Natural killer cell (primary cell): ENCODE data around the gene SART1. TPM values are rescaled to one million over a fixed set of nuclear protein-coding genes. Genes with fewer than 3 reads are reported as not detected.
"Not testable (repeated sequence)": the region's sequence is repeated elsewhere in the genome, so short reads cannot be mapped to it uniquely, and the experiment has no call there.

Source experiments
- ATAC-seq, 3 donors: fragments of 150-1000 bp in 2 of 3; fragments of 200-7000 bp in 1 of 3; cut with Tn5 transposase; 1 replicate in 1 of 3; 2 replicates in 2 of 3; pipeline ENCODE4 v1.10.0; 2021; ENCODE audit warnings: mild to moderate bottlenecking in 2 of 3, moderate library complexity in 2 of 3
- DNase-seq, 2 donors: peaks; one replicate each; pipeline versions ENCODE4 v3.0.0 to v3.0.0-alpha.2; 2013 to 2021; ENCODE audit warnings: mixed read lengths in 1 of 2
- H3K27ac ChIP-seq: one replicate; pipeline ENCODE4 v1.5.1; 2013; ENCODE audit warnings: mild to moderate bottlenecking, low read length
- H3K27me3 ChIP-seq: one replicate; pipeline ENCODE4 v1.6.1; 2013; ENCODE audit warnings: low read length; ENCODE audit not compliant: control insufficient read depth, insufficient read depth
- H3K36me3 ChIP-seq: one replicate; pipeline ENCODE4 v1.6.1; 2013; ENCODE audit warnings: low read length; ENCODE audit not compliant: control insufficient read depth, insufficient read depth
- H3K4me1 ChIP-seq: one replicate; pipeline ENCODE4 v1.6.1; 2013; ENCODE audit warnings: low read length; ENCODE audit not compliant: control insufficient read depth, insufficient read depth
- H3K4me3 ChIP-seq: one replicate; pipeline ENCODE4 v1.5.1; 2013; ENCODE audit warnings: low read length
- H3K9me3 ChIP-seq: one replicate; pipeline ENCODE4 v1.6.1; 2013; ENCODE audit warnings: low read length; ENCODE audit not compliant: control insufficient read depth, insufficient read depth
- H3K27ac Mint-ChIP-seq, 2 donors: one replicate each; pipeline ENCODE4 v1.8.0; 2022; ENCODE audit warnings: mild to moderate bottlenecking in 2 of 2, mixed read lengths in 2 of 2, moderate library complexity in 1 of 2
- H3K27me3 Mint-ChIP-seq, 2 donors: one replicate each; pipeline ENCODE4 v1.8.0; 2022; ENCODE audit warnings: low read depth in 2 of 2, mixed read lengths in 2 of 2
- H3K36me3 Mint-ChIP-seq: one replicate; pipeline ENCODE4 v1.8.0; 2022; ENCODE audit warnings: mixed read lengths
- H3K4me1 Mint-ChIP-seq, 2 donors: one replicate each; pipeline ENCODE4 v1.8.0; 2022; ENCODE audit warnings: mixed read lengths in 2 of 2
- H3K4me3 Mint-ChIP-seq: one replicate; pipeline ENCODE4 v1.8.0; 2022; ENCODE audit warnings: mild to moderate bottlenecking, moderate library complexity, mixed read lengths
- H3K9me3 Mint-ChIP-seq, 2 donors: one replicate each; pipeline ENCODE4 v1.8.0; 2022; ENCODE audit warnings: mixed read lengths in 2 of 2
- WGBS: methylation state at CpG from one replicate; pipeline ENCODE4 v1.1.7; 2013; ENCODE audit warnings: missing lambda C conversion rate; ENCODE audit not compliant: insufficient coverage; 5-methylcytosine and 5-hydroxymethylcytosine counted together
- intact Hi-C: fragments of 100-400 bp; cut with micrococcal nuclease; formaldehyde crosslinking; loops from one replicate; pipeline ENCODE4 v1.14.2; 2022
- total RNA-seq, 4 donors: library from RNA; stranded (reverse); fragments of 120-200 nt in 1 of 4; gene quantifications; one replicate each; pipeline versions ENCODE4 v1.2.3 to v1.2.4, GENCODE V29; 2013 to 2022
- TF ChIP-seq, protein P1 (sequence below): fragments of 200-600 bp; IDR thresholded peaks from one replicate; pipeline ENCODE4 v1.8.0; 2022; ENCODE audit warnings: antibody characterized with exemption

SART1 gene
- total RNA-seq, 3 donors from 2014 or later (not counting 1 experiment from before 2014, with no cell fraction given), result 103 to 123 (median 115) TPM

- intact Hi-C loops, H3K27ac Mint-ChIP-seq, H3K36me3 ChIP-seq, DNase-seq, H3K4me1 ChIP-seq, H3K4me1 Mint-ChIP-seq, H3K4me3 Mint-ChIP-seq, H3K27me3 ChIP-seq, H3K27me3 Mint-ChIP-seq, H3K9me3 Mint-ChIP-seq, ATAC-seq, H3K9me3 ChIP-seq, H3K4me3 ChIP-seq, H3K27ac ChIP-seq, H3K36me3 Mint-ChIP-seq: not testable (repeated sequence)
- 77% methylated on average over 2 of the region's 3 CpGs for WGBS
These were observed 9.9 kb upstream of the SART1 start for GRCh38 chr11:65951641-65952040.

DNA sequence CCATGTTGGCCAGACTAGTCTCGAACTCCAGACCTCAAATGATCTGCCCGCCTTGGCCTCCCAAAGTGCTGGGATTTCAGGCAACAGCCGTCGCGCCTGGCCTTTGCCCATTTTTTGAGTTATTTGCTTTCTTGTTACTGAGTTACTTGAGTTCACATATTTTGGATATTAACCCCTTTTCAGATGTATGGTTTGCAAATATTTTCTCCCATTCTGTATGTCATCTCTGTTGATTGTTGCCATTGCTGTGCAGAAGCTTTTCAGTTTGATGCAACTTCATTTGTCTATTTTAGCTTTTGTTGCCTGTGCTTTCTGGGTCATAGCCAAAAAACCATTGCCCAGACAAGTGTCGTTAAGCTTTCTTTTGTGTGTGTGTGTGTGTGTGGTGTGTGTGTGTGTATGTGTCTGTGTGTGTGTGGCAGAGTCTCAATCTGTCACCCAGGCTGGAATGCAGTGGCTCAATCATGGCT is 9.4 kb upstream of the SART1 start:
- Mint-ChIP-seq H3K27me3 (no peaks in the 10 kb centered on the region), H3K4me3 (no peak overlapping the region), H3K9me3 (no peaks in the 10 kb centered on the region), H3K4me1 (no peaks in the 10 kb centered on the region), H3K36me3 (no peaks in the 10 kb centered on the region), H3K27ac (no peak overlapping the region)
- TF ChIP-seq, protein P1, sequence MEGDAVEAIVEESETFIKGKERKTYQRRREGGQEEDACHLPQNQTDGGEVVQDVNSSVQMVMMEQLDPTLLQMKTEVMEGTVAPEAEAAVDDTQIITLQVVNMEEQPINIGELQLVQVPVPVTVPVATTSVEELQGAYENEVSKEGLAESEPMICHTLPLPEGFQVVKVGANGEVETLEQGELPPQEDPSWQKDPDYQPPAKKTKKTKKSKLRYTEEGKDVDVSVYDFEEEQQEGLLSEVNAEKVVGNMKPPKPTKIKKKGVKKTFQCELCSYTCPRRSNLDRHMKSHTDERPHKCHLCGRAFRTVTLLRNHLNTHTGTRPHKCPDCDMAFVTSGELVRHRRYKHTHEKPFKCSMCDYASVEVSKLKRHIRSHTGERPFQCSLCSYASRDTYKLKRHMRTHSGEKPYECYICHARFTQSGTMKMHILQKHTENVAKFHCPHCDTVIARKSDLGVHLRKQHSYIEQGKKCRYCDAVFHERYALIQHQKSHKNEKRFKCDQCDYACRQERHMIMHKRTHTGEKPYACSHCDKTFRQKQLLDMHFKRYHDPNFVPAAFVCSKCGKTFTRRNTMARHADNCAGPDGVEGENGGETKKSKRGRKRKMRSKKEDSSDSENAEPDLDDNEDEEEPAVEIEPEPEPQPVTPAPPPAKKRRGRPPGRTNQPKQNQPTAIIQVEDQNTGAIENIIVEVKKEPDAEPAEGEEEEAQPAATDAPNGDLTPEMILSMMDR, result no peak
- DNase-seq, result no peak
- no peak for ATAC-seq
- Histone ChIP-seq H3K27me3 (no peaks in the 10 kb centered on the region), H3K27ac (no peak overlapping the region), H3K4me3 (no peak overlapping the region), H3K4me1 (peaks cover 9% of the 10 kb centered on the region), H3K36me3 (no peaks in the 10 kb centered on the region), H3K9me3 (no peaks in the 10 kb centered on the region)
- WGBS, result 94% methylated on average over 6 of the region's 6 CpGs
- intact Hi-C loops, result no loop called here

DNA sequence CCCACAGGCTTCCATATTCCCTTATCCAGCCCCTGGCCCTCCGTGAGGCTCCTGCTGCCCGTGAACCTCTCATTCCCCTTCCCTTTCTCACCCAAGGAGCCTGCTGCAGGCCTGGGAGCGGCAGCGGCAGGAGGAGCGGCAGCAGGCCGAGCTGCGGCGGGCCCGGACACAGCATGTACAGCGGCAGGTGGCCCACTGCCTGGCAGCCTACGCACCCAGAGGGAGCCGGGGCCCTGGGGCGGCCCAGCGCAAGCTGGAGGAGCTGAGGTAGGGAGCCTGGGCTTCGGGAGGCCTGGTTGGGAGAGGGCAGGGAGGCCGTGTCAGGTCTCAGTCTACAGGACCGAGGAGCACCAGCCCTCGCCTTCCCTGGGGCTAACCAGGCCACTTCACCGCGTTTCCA is 8.1 kb upstream of the SART1 start:
- no peaks in the 10 kb centered on the region for H3K36me3 ChIP-seq
- ATAC-seq (no peak), DNase-seq (no peak)
- Mint-ChIP-seq H3K27ac (no peak overlapping the region), H3K9me3 (no peaks in the 10 kb centered on the region), H3K4me3 (no peak overlapping the region), H3K36me3 (no peaks in the 10 kb centered on the region), H3K4me1 (no peaks in the 10 kb centered on the region), H3K27me3 (no peaks in the 10 kb centered on the region)
- H3K4me1 ChIP-seq, result peaks cover 15% of the 10 kb centered on the region
- H3K27me3 ChIP-seq, result no peaks in the 10 kb centered on the region
- H3K9me3 ChIP-seq, result no peaks in the 10 kb centered on the region
- intact Hi-C loops, result no loop called here
- TF ChIP-seq, protein P1, result no peak
- H3K4me3 ChIP-seq, result no peak overlapping the region
- 94% methylated on average over 20 of the region's 20 CpGs for WGBS
- no peak overlapping the region for H3K27ac ChIP-seq

DNA sequence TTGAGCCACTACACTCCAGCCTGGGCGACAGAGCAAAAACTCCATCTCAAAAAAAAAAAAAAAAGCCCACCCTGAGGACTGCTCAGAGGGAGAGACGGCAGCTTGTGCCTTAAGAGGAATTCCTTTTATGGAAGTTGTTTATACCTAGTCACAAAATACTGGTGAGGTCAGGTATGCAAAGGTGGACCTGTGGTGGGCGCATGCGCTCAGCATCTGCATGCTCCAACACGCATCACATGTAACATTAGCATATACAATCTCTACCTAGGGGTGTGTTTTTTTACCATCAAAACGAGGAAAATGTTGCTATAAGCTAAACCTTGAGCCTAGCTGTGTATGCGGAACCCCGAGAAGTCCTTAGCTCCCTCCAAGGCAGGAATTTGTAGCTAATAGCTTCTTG is 6.8 kb upstream of the SART1 start:
- Histone ChIP-seq H3K9me3 (no peaks in the 10 kb centered on the region), H3K27ac (no peak overlapping the region), H3K4me3 (no peak overlapping the region), H3K4me1 (peaks cover 15% of the 10 kb centered on the region), H3K36me3 (no peaks in the 10 kb centered on the region), H3K27me3 (no peaks in the 10 kb centered on the region)
- no peaks in the 10 kb centered on the region for H3K27me3 Mint-ChIP-seq
- no peaks in the 10 kb centered on the region for H3K9me3 Mint-ChIP-seq
- intact Hi-C loops, result no loop called here
- no peaks in the 10 kb centered on the region for H3K4me1 Mint-ChIP-seq
- H3K27ac Mint-ChIP-seq, result no peak overlapping the region
- no peak for ATAC-seq
- TF ChIP-seq, protein P1, result no peak
- H3K4me3 Mint-ChIP-seq, result no peak overlapping the region
- DNase-seq, result no peak
- H3K36me3 Mint-ChIP-seq, result no peaks in the 10 kb centered on the region
- WGBS, result 89% methylated on average over 5 of the region's 8 CpGs
